Measurements from ENCODE around the gene PHLDB3. TPM values are rescaled to one million over a fixed set of nuclear protein-coding genes. Genes with fewer than 3 reads are reported as not detected.

PHLDB3 gene
- total and polyA plus RNA-seq, 2 of the 4 experiments (the other 2 are of a cell fraction): 2.9 to 10.6 TPM

DNA sequence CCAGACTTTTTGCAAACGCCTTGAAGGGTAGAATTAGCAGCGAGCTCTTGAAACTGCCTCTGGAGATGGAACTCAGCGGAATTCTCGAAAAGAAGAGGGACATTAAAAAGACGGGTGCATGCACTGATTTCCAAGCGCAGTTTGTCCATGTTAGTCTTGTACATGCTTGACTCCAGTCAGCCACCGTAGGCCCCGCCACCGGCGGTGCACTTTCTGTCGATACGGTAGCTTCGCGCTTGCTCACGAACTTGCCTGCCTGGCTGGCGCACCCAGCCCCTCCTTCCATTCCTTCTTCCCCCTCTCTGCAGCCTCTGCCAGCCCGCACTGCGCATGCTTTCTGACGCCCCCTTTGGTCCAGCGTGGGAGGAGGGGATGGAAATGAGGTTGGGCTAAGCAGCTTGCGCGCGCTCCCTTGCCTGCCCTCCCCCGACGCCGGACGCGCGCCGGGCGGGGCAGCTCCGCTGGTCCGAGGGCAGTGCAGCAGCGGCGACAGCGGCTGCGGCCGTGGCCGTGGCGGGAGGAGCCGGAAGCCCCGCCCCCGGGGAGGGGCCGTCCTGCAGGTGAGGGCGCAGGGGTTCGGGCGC lies 28.5 kb upstream of the PHLDB3 start, which contains the start of gene ZNF575:
TSS of gene ZNF575 (plus strand) at position 227 of the 584 bp plus-strand sequence. CDS start 1,235 bp downstream, outside the sequence.
- TF ChIP-seq RCOR1 (IDR thresholded peaks at IDR 0.05; ENCODE audit: insufficient replicate concordance, low read length) (peak; percentile 44), MAZ (IDR thresholded peaks at IDR 0.05; ENCODE audit: borderline replicate concordance, low read depth, low read length) (peak; percentile 89; the same call in 1 of the 2 replicates), MXI1 (IDR thresholded peaks at IDR 0.05; ENCODE audit: borderline replicate concordance, low read depth, low read length) (no peak), RAD21 (IDR thresholded peaks at IDR 0.05; ENCODE audit: low read length) (no peak)
- TF ChIP-seq, protein P1, sequence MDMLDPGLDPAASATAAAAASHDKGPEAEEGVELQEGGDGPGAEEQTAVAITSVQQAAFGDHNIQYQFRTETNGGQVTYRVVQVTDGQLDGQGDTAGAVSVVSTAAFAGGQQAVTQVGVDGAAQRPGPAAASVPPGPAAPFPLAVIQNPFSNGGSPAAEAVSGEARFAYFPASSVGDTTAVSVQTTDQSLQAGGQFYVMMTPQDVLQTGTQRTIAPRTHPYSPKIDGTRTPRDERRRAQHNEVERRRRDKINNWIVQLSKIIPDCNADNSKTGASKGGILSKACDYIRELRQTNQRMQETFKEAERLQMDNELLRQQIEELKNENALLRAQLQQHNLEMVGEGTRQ (IDR thresholded peaks at IDR 0.05; ENCODE audit: low read depth, low read length): no peak
- H3K18ac ChIP-seq (ENCODE audit: low read depth, low read length): peak within 1 kb of the TSS; percentile 36
- H2AK9ac ChIP-seq (replicated peaks; ENCODE audit: low read depth, low read length, poor library complexity): peak within 1 kb of the TSS; percentile 97
- DNase-seq (peak; percentile 95), ATAC-seq (ENCODE audit: low read depth) (peak; percentile 64)
- H3K27ac ChIP-seq (ENCODE audit: insufficient read depth, low read length): peak within 1 kb of the TSS; percentile 50
- peak within 1 kb of the TSS; percentile 66 for H2BK120ac ChIP-seq (ENCODE audit: low read depth, low read length)
- in situ Hi-C loops (cut with MboI; ENCODE audit: low sequenced_read_pairs) (no loop called here), dilution Hi-C loops (cut with HindIII; ENCODE audit: low sequenced_read_pairs, unreplicated experiment) (no loop called here), intact Hi-C loops (cut with micrococcal nuclease) (no loop called here)
- peaks cover 12% of the 10 kb centered on the region; the same call in 1 of the 2 replicates for H3K9me1 ChIP-seq (ENCODE audit: insufficient read depth, low read length)
- peak within 1 kb of the TSS; percentile 87 for H3K4me2 ChIP-seq (ENCODE audit: low read depth, low read length)
- peaks cover 3% of the 10 kb centered on the region; the same call in 1 of the 2 replicates for H3K4me1 ChIP-seq (ENCODE audit: control insufficient read depth, insufficient read depth, low read length)
- H3K4me3 ChIP-seq (ENCODE audit: insufficient read depth, low read depth, low read length): peak within 1 kb of the TSS; percentile 55
- ChIA-PET CTCF (interaction anchor here (0.6 to 1.0 kb wide), 2 partner anchors 22 to 182 kb away, joined by 3 to 4 read pairs; no protein-coding TSS in a partner anchor), POLR2A (ENCODE audit: unreplicated experiment) (interaction anchor here (0.6 to 1.1 kb wide), 3 partner anchors 8 to 64 kb away, joined by 3 to 8 read pairs (median 5); no protein-coding TSS in a partner anchor)
- H4K8ac ChIP-seq (ENCODE audit: low read depth in 2 of 2, low read length in 2 of 2): peak within 1 kb of the TSS; percentile 84 to 95
- H3K56ac ChIP-seq (ENCODE audit: extremely low read depth, insufficient read depth, low read length): peak within 1 kb of the TSS; percentile 84
- peak within 1 kb of the TSS; percentile 39; the same call in 1 of the 3 replicates for H2BK15ac ChIP-seq (ENCODE audit: low read depth, low read length)
- peak within 1 kb of the TSS; percentile 87 for H2AFZ ChIP-seq (replicated peaks; ENCODE audit: low read length, poor library complexity)
- 0 out of 2 replicates have a peak, but pooled peaks cover 1% of the 10 kb centered on the region for H3K36me3 ChIP-seq (ENCODE audit: control insufficient read depth, insufficient read depth, low read length)
- H3K9ac ChIP-seq (ENCODE audit: low read depth, low read length): peak within 1 kb of the TSS; percentile 58
- H3K27me3 ChIP-seq (ENCODE audit: control insufficient read depth, insufficient read depth, low read length): no peaks in the 10 kb centered on the region
- peak within 1 kb of the TSS; percentile 67 for H2BK5ac ChIP-seq (ENCODE audit: low read depth, low read length, poor library complexity, severe bottlenecking)
- peak within 1 kb of the TSS; percentile 71 for H3K14ac ChIP-seq (replicated peaks; ENCODE audit: low read depth, low read length)
- no peaks in the 10 kb centered on the region for H3K9me3 ChIP-seq (ENCODE audit: control insufficient read depth, insufficient read depth, low read length)
- H2BK20ac ChIP-seq (ENCODE audit: low read depth, low read length): 0 out of 2 replicates have a peak within 1 kb of the TSS, but pooled peaks have one; percentile 3
- H4K20me1 ChIP-seq (ENCODE audit: insufficient read depth, low read length): peaks cover 5% of the 10 kb centered on the region
- H2AK5ac ChIP-seq (ENCODE audit: low read depth, low read length): peak within 1 kb of the TSS; percentile 72
- peak within 1 kb of the TSS; percentile 91 for H3K4ac ChIP-seq (ENCODE audit: low read depth, low read length)
- H3K23ac ChIP-seq (ENCODE audit: low read depth, low read length): peak within 1 kb of the TSS; percentile 63
- H3K79me1 ChIP-seq (ENCODE audit: low read depth in 1 of 2, low read length in 2 of 2): peaks cover 0 to 6% of the 10 kb centered on the region in 2 experiments; a peak in 1 of 4 replicates
- peak within 1 kb of the TSS; percentile 89 for H4K5ac ChIP-seq (ENCODE audit: low read depth, low read length)
- BruUV-seq (replicated peaks): no TSS peak
- H4K91ac ChIP-seq (ENCODE audit: insufficient read depth, low read depth, low read length): peak within 1 kb of the TSS; percentile 55
- 0% methylated on average over 29 of the region's 47 CpGs; no CpG with 5 or more reads in 1 of the 2 experiments for WGBS, 2 experiments (ENCODE audit: extremely low coverage in 2 of 2, insufficient read length in 1 of 2)
